Activated T-helper 1 cell treated with Interleukin-2 at 50 U/mL for 16 hours (primary cell): ENCODE measurements around the gene ST3GAL3.

Experiments used
- DNase-seq: peaks from one replicate; pipeline ENCODE4 v3.0.0-alpha.2; 2020; ENCODE audit warnings: low read depth

ST3GAL3 gene

GRCh38 chr1:43965316-43965715 lies 258.0 kb downstream of the ST3GAL3 start:
- no peak for DNase-seq

DNA sequence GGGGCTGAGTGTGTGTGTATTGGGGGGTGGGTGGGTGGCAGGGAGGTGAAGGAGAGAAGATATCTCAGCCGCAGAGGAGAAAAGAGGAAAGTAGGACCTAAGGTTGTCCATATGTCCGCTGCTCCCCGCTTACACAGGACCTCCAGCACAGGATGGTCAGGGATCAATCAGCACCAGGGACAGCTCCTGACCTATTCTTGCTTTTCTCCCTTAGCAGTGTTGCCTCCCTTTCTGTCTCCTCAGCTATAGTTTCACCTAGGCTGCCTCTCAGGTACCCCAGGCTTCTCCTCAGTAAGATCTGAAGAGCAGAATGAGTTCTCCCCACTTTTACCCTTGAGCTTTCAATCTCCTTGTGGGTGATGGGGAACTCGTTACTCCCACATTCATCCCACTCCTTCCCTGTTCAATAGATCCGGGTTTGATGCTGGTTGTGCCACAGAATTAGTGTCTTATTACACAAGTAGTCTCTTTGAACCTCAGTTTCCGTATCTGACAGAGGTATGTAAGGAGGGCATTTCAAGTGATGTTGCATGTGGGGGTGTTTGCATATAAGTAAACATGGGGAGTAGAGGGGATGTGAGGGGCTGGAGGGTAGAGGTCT lies 261.1 kb downstream of the ST3GAL3 start:
- no peak for DNase-seq

DNA sequence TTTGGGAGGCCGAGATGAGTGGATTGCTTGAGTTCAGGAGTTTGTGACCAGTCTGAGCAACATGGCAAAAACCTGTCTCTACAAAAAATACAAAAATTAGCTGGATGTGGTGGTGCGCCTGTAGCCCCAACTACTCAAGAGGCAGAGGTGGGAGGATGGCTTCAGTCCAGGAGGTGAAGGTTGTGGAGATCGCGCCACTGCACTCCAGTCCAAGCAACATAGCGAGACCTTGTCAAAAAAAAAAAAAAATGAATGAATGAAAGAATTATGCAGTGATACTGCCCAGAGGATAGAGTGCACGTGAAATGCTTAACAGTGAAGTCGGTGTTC lies 262.0 kb downstream of the ST3GAL3 start:
- no peak for DNase-seq

DNA sequence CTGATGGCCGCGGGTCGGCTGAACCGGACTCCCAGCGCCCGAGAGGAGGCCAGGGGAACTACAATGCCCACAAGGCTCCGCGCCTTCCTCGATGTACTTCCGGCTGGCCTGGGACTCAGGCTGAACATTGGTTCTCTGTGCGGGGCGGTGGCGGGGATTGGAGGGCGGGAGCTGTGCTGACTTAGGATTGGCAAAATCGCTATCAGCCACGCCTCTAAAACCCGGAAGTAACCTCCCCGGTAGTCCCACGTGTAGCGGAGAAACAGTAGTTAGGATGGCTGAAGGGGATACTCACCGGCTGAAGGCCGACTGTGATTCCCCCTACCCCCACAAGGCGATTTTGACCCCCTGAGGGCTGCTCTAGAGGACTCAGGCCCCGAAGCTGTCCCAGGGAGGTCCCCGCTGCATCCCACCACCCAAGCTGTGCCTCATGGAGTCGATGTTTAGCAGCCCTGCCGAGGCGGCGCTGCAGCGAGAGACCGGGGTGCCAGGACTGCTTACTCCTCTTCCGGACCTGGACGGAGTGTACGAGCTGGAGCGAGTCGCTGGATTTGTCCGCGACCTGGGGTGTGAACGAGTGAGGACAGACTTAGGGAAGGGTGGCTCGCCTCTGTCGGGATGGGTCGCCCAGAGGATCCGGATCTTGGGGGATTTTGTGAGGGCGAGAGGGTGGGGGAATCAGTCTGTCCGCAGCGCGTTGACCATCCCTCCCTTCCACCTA lies 262.6 kb downstream of the ST3GAL3 start, which contains the start of gene DPH2:
DPH2 (plus strand) TSS at position 265 of the 721 bp plus-strand sequence; CDS start at position 431, 166 bp downstream.
- peak; percentile 90 for DNase-seq

DNA sequence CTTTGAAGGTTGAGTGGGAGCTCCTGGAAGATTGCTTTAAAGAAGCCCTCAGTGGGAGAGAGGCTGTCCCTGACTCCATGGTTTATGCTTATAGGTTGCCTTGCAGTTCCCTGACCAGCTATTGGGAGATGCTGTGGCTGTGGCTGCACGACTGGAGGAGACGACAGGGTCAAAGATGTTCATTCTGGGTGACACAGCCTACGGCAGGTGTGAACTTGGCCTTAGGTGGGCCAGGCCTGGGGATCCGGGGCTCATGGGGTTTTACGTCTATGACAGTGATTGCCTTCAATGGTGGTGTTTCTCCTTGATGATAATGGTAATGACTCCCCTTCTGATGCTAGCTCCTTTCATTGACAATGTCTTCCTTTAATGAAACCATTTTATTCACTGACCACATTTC lies 263.2 kb downstream of the ST3GAL3 start:
- DNase-seq: no peak

GRCh38 chr1:43970911-43971310 lies 263.6 kb downstream of the ST3GAL3 start:
- no peak for DNase-seq

- no peak for DNase-seq
Observed at GRCh38 chr1:43971336-43971980, 264.1 kb downstream of the ST3GAL3 start.

DNA sequence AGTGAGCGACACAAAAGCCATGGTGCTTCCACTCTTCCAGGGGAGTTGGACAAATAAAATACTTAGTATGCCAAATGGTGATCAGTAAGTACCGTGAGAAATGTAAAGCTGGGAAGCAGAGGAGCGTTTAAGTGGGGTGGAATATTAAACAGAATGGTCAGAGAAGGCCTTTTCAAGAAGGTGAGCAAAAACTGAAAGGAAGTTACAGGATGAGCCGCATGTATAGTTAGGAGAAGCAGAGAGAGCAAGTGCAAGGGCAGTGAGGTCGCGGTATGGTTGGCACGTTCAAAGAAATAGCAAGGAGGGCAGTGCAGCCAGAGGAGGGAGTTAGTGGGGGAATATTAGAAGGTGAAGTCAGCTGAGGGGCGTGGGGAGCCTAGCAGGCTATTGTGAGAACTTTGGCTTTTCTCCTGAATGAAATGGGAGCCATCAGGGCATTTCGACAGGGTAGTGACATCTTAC lies 266.7 kb downstream of the ST3GAL3 start:
- no peak for DNase-seq

GRCh38 chr1:43974443-43975248 lies 267.3 kb downstream of the ST3GAL3 start, which contains the start of gene ATP6V0B:
TSS of gene ATP6V0B (plus strand) at chr1:43974960. CDS start at chr1:43975041, 81 bp downstream.
- DNase-seq: peak; percentile 87

DNA sequence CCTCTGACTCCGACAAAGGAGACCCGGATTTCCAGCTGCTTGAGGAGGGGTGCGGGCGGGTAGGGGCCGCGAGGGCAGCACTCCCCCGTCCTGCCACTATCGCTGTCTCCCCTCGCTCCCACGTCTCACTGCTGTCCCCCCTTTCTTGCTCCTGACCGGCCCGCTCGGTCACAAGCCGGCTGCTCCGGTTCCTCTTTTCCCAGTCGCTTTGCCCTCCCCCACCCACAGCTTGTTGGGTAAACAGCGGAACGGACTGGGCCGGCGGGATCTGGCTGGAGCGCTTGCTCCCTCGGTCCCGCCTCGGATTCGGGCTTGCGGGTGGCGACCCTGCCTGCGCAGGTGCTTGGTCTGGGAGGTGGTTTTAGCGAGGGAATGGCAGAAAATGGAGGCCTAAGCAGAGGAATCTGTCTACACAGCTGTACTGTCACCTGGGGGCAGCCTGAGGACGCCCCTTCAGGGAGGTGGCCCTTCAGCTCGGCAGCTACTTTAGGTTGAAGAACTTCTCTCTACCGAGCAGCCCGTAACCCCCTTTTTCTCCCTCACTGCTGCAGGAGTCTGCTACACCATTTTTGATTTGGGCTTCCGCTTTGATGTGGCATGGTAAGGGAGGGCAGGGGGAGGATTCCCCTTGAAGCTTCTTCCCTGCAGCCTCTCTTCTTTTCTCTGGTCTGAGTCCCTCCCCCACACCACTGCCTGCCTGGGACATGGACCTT lies 268.1 kb downstream of the ST3GAL3 start:
- peak; percentile 10 for DNase-seq

- DNase-seq: no peak
Observed at GRCh38 chr1:43976045-43976444, 268.7 kb downstream of the ST3GAL3 start.

GRCh38 chr1:43976890-43977289 lies 269.6 kb downstream of the ST3GAL3 start:
- no peak for DNase-seq

DNA sequence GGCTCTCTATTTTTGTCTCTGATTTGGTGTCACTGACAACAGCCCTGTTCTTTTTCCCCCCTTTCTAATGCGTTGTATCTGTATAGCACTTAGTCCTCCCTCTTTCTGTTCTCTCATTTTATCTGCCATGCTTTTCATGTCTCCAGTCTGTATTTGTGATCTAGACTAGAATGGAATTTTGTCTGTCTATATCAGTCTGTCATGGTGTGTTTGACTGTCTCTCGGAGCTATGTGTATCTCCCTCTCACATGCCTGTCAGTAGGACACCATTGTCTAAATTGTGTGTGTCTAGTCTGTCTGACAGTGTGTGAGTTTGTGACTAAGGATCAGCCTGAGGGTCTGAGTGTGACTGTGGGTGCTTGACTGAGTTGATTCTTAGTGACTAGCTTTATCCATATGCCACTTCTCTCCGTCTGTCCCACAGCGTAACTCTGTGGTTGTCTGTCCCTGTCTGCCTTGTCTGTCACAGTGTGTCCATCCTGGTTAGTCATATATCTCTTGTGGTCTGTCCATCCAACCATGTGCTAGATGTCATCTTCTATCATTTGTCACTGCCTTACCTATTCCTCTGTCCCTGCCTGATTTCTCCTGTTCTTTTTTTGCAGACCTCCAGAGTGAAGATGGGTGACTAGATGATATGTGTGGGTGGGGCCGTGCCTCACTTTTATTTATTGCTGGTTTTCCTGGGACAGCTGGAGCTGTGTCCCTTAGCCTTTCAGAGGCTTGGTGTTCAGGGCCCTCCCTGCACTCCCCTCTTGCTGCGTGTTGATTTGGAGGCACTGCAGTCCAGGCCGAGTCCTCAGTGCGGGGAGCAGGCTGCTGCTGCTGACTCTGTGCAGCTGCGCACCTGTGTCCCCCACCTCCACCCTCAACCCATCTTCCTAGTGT lies 270.3 kb downstream of the ST3GAL3 start:
- DNase-seq: no peak

DNA sequence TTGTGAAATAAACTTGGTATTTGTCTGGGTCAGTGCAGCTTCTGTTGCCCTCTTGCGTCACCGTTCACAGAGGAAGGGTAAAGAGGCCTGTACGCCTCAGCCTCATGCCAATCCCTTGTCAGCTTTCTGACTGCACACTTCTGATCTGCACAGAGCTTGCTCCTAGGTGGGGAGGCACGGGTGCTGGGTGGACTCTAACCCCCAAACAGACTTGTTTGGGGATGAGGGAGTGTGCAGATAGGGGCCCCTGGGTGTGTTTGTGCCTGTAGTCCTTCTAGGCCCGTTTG lies 270.9 kb downstream of the ST3GAL3 start:
- DNase-seq: no peak

- no peak for DNase-seq
Observed at GRCh38 chr1:43978551-43979260, 271.4 kb downstream of the ST3GAL3 start, which contains the start of gene B4GALT2. TSS of gene B4GALT2 (plus strand) at chr1:43979210. CDS start at chr1:43981161, 1,951 bp downstream.

- no peak for DNase-seq
Observed at GRCh38 chr1:43979261-43979527, 271.9 kb downstream of the ST3GAL3 start.

DNA sequence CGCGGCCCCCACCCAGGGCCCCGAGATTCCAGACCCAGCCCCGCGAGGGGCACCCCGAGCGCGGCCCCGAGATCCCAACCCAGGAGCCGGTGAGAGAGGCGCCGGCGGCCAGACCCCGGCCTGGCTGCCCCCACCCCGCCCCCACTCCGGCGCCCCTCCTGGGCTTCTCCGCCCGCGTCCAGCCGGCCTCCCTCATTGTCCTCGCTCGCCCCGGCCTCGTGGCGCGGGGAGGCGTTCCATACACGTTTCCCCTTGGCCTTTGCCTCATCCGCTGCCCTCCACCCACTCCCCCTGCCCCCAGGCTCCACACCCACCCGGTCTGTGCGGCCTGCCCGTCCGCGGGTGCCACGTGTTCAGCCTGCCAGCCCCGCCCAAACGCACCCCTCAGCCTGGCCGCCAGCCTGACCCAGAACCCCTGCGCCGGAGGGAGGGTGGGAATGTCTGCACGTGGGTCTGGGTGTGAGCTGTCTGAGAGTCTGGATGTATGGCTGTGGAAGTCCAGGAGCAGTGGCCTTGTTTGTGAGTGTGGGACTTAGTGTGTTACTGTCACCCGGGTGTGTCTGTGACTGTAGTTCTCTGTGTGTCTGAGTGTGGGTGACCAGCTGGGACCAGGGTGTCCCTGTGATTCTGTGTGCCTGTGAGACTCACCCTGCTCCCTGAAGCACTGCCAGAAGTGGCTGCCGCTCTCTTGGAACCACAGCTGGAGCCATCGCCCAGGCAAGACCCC lies 272.4 kb downstream of the ST3GAL3 start:
- no peak for DNase-seq

- DNase-seq: no peak
Observed at GRCh38 chr1:43980255-43981134, 273.2 kb downstream of the ST3GAL3 start.
